H4 (cell line): ENCODE data around the gene EPHA8. TPM values are rescaled to one million over a fixed set of nuclear protein-coding genes. Genes with fewer than 3 reads are reported as not detected.

ENCODE experiments used
- DNase-seq: peaks from one replicate; pipeline ENCODE4 v3.0.0-alpha.2; 2015; ENCODE audit warnings: low spot score
- total RNA-seq: library from RNA; depleted of rRNA; stranded (reverse); fragments of >200 nt; shearing (Covaris generic); gene quantifications from 2 replicates; pipeline ENCODE4 v1.2.3, GENCODE V29; 2014

Gene EPHA8
- total RNA-seq, 1 experiment from 2014 or later: 0.31 TPM

DNA sequence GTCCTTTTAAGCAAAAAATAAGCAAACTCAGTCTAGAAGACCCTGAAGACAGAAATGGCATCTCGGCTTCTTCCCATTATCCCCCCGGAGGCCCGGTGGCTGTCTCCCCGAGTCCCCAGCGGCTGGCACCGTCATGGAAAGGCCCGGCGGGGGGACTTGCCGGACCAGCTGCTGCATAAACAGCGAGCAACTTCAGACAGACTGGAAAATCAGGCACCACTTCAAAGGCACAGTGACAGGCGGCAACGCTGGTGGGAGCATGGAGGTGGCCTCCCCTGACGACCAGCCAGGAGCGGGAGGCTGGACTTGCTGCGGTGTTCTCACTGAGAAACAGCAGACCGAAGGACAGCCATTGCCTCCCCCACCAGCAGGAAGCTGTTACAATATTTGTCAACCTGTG, 54.8 kb downstream of the EPHA8 start:
- DNase-seq: no peak

- DNase-seq: peak; percentile 60
Observed at GRCh38 chr1:22619252-22619651, 56.0 kb downstream of the EPHA8 start.

- no peak for DNase-seq
Observed at GRCh38 chr1:22619798-22620197, 56.5 kb downstream of the EPHA8 start.

- no peak for DNase-seq
Observed at GRCh38 chr1:22621761-22622160, 58.5 kb downstream of the EPHA8 start.

GRCh38 chr1:22625262-22625925, 62.1 kb downstream of the EPHA8 start:
- no peak for DNase-seq

- no peak for DNase-seq
Observed at GRCh38 chr1:22626237-22627157, 63.2 kb downstream of the EPHA8 start.

- DNase-seq: no peak
Observed at GRCh38 chr1:22627331-22627730, 64.0 kb downstream of the EPHA8 start.

GRCh38 chr1:22628698-22629444, 65.6 kb downstream of the EPHA8 start:
- DNase-seq: no peak

GRCh38 chr1:22629886-22630285, 66.6 kb downstream of the EPHA8 start:
- DNase-seq: no peak

GRCh38 chr1:22633697-22634463, 70.6 kb downstream of the EPHA8 start:
- no peak for DNase-seq

GRCh38 chr1:22635436-22635835, 72.1 kb downstream of the EPHA8 start:
- DNase-seq: no peak

GRCh38 chr1:22636353-22636752, 73.1 kb downstream of the EPHA8 start, which contains the start of gene C1QA:
C1QA (plus strand) TSS chr1:22636628; CDS start chr1:22637617, 989 bp downstream.
- no peak for DNase-seq

- DNase-seq: no peak
Observed at GRCh38 chr1:22636927-22637326, 73.6 kb downstream of the EPHA8 start.

DNA sequence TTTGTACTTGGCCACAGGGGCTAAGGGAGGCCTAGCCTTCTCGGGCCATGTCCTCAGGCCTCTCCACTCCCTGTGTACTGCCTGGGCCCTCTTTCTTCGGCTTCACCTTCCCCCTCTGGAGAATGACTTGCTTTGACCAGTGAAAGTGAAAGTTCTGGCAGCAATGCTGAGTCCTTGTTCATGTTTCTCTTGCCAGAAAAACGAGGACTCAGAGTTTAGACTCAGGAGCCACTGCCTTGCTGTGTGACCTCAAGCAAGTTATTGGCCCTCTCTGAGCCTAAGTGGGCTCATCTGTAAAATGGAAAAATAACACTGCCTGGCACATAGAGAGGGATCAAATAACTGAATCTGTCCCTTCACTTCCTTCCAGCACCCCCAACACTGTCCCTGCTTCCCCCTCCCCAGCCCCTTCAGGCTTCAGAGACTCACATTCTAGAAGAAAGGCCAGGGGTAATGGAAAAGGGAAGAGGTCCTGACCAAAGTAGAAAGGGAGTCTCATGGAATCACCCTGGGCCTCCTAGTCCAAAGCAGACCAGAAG, 74.7 kb downstream of the EPHA8 start:
- DNase-seq: no peak

GRCh38 chr1:22638476-22639234, 75.4 kb downstream of the EPHA8 start:
- DNase-seq: no peak

- peak; percentile 35 for DNase-seq
Observed at GRCh38 chr1:22639286-22639685, 76.0 kb downstream of the EPHA8 start.

GRCh38 chr1:22641247-22641646, 78.0 kb downstream of the EPHA8 start:
- DNase-seq: no peak

- DNase-seq: peak; percentile 45
Observed at GRCh38 chr1:22641906-22642636, 78.8 kb downstream of the EPHA8 start.

DNA sequence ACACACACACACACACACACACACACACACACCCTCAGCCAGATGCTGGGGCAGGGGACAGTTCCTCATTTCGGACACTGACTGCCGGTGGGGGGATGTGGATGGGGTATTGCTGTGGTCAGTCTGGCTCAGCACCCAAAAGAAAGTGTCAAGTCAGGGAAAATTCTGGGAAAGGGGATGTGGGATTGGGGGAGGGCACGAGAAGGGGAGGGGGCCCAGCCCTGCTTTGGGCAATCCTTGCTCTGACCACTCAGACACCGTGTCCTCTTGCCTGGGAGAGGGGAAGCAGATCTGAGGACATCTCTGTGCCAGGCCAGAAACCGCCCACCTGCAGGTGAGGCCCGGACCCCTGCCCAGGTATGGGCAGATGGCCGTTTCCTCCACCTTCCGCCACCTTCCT, 80.1 kb downstream of the EPHA8 start, which contains the start of gene C1QC:
Gene C1QC, plus strand, starts transcription at position 253 of the 400 bp plus-strand sequence. CDS start 391 bp downstream, outside the sequence.
- DNase-seq: no peak

GRCh38 chr1:22643928-22644327, 80.6 kb downstream of the EPHA8 start:
- DNase-seq: no peak
